Natural killer cell (primary cell): ENCODE data around the gene RXRB. TPM values are rescaled to one million over a fixed set of nuclear protein-coding genes. Genes with fewer than 3 reads are reported as not detected.

ENCODE experiments used
- ATAC-seq, 3 donors: fragments of 150-1000 bp in 2 of 3; fragments of 200-7000 bp in 1 of 3; cut with Tn5 transposase; 1 replicate in 1 of 3; 2 replicates in 2 of 3; pipeline ENCODE4 v1.10.0; 2021; ENCODE audit warnings: mild to moderate bottlenecking in 2 of 3, moderate library complexity in 2 of 3
- DNase-seq, 2 donors: peaks; one replicate each; pipeline versions ENCODE4 v3.0.0 to v3.0.0-alpha.2; 2013 to 2021; ENCODE audit warnings: mixed read lengths in 1 of 2
- H3K27ac ChIP-seq: one replicate; pipeline ENCODE4 v1.5.1; 2013; ENCODE audit warnings: mild to moderate bottlenecking, low read length
- H3K27me3 ChIP-seq: one replicate; pipeline ENCODE4 v1.6.1; 2013; ENCODE audit warnings: low read length; ENCODE audit not compliant: control insufficient read depth, insufficient read depth
- H3K36me3 ChIP-seq: one replicate; pipeline ENCODE4 v1.6.1; 2013; ENCODE audit warnings: low read length; ENCODE audit not compliant: control insufficient read depth, insufficient read depth
- H3K4me1 ChIP-seq: one replicate; pipeline ENCODE4 v1.6.1; 2013; ENCODE audit warnings: low read length; ENCODE audit not compliant: control insufficient read depth, insufficient read depth
- H3K4me3 ChIP-seq: one replicate; pipeline ENCODE4 v1.5.1; 2013; ENCODE audit warnings: low read length
- H3K9me3 ChIP-seq: one replicate; pipeline ENCODE4 v1.6.1; 2013; ENCODE audit warnings: low read length; ENCODE audit not compliant: control insufficient read depth, insufficient read depth
- H3K27ac Mint-ChIP-seq, 2 donors: one replicate each; pipeline ENCODE4 v1.8.0; 2022; ENCODE audit warnings: mild to moderate bottlenecking in 2 of 2, mixed read lengths in 2 of 2, moderate library complexity in 1 of 2
- H3K27me3 Mint-ChIP-seq, 2 donors: one replicate each; pipeline ENCODE4 v1.8.0; 2022; ENCODE audit warnings: low read depth in 2 of 2, mixed read lengths in 2 of 2
- H3K36me3 Mint-ChIP-seq: one replicate; pipeline ENCODE4 v1.8.0; 2022; ENCODE audit warnings: mixed read lengths
- H3K4me1 Mint-ChIP-seq, 2 donors: one replicate each; pipeline ENCODE4 v1.8.0; 2022; ENCODE audit warnings: mixed read lengths in 2 of 2
- H3K4me3 Mint-ChIP-seq: one replicate; pipeline ENCODE4 v1.8.0; 2022; ENCODE audit warnings: mild to moderate bottlenecking, moderate library complexity, mixed read lengths
- H3K9me3 Mint-ChIP-seq, 2 donors: one replicate each; pipeline ENCODE4 v1.8.0; 2022; ENCODE audit warnings: mixed read lengths in 2 of 2
- WGBS: methylation state at CpG from one replicate; pipeline ENCODE4 v1.1.7; 2013; ENCODE audit warnings: missing lambda C conversion rate; ENCODE audit not compliant: insufficient coverage; 5-methylcytosine and 5-hydroxymethylcytosine counted together
- intact Hi-C: fragments of 100-400 bp; cut with micrococcal nuclease; formaldehyde crosslinking; loops from one replicate; pipeline ENCODE4 v1.14.2; 2022
- total RNA-seq, 4 donors: library from RNA; stranded (reverse); fragments of 120-200 nt in 1 of 4; gene quantifications; one replicate each; pipeline versions ENCODE4 v1.2.3 to v1.2.4, GENCODE V29; 2013 to 2022
- TF ChIP-seq, protein P1 (sequence below): fragments of 200-600 bp; IDR thresholded peaks from one replicate; pipeline ENCODE4 v1.8.0; 2022; ENCODE audit warnings: antibody characterized with exemption

RXRB gene
- total RNA-seq, 3 donors from 2014 or later (not counting 1 experiment from before 2014, with no cell fraction given): 72.3 to 96.4 (median 73.9) TPM

DNA sequence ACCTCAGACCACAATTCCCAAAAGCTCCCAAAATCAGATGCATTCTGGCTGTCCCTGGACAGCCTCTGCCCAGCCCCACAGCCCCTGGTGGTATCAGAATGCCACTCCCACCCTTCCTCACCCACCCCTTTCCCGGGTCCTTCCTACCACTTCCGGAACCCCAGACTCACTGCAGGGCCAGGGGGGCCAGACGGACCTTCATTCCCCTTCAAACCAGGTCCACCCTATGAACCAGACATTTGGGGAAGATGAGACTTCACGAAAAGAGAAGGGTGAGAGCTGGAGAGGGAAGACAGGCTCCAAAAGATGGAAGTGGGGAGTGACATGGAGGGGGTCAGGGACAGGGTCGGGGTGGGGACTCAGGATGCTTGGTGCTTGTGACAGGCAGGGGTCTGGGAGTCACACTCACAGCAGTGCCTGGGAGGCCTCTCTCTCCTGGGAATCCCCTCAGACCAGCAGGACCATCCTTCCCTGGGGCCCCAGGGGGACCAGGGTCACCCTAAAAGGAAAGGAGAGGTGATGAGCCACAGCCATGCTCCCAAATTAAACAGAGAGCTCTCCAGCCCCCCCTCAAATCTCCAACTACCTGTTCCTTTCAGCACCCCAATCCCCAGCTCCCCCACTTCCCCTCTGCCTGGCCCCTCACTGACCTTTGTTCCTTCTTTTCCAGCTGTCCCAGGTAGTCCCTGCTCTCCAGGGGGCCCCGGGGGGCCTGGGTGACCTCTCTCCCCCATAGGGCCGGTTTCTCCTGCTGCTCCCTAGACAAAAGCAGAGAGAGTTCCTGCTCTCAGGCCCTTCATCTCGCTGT, 28.4 kb downstream of the RXRB start:
- Mint-ChIP-seq H3K4me3 (no peak overlapping the region), H3K27me3 (peaks cover 2 to 14% of the 10 kb centered on the region in 2 donors), H3K27ac (no peak overlapping the region), H3K9me3 (no peaks in the 10 kb centered on the region), H3K36me3 (no peaks in the 10 kb centered on the region), H3K4me1 (no peaks in the 10 kb centered on the region)
- Histone ChIP-seq H3K4me3 (no peak overlapping the region), H3K27ac (no peak overlapping the region), H3K27me3 (no peaks in the 10 kb centered on the region), H3K4me1 (no peaks in the 10 kb centered on the region), H3K9me3 (no peaks in the 10 kb centered on the region), H3K36me3 (no peaks in the 10 kb centered on the region)
- no peak for ATAC-seq
- 70% methylated on average over 7 of the region's 8 CpGs for WGBS
- TF ChIP-seq, protein P1, sequence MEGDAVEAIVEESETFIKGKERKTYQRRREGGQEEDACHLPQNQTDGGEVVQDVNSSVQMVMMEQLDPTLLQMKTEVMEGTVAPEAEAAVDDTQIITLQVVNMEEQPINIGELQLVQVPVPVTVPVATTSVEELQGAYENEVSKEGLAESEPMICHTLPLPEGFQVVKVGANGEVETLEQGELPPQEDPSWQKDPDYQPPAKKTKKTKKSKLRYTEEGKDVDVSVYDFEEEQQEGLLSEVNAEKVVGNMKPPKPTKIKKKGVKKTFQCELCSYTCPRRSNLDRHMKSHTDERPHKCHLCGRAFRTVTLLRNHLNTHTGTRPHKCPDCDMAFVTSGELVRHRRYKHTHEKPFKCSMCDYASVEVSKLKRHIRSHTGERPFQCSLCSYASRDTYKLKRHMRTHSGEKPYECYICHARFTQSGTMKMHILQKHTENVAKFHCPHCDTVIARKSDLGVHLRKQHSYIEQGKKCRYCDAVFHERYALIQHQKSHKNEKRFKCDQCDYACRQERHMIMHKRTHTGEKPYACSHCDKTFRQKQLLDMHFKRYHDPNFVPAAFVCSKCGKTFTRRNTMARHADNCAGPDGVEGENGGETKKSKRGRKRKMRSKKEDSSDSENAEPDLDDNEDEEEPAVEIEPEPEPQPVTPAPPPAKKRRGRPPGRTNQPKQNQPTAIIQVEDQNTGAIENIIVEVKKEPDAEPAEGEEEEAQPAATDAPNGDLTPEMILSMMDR: no peak
- no peak for DNase-seq
- intact Hi-C loops: no loop called here

DNA sequence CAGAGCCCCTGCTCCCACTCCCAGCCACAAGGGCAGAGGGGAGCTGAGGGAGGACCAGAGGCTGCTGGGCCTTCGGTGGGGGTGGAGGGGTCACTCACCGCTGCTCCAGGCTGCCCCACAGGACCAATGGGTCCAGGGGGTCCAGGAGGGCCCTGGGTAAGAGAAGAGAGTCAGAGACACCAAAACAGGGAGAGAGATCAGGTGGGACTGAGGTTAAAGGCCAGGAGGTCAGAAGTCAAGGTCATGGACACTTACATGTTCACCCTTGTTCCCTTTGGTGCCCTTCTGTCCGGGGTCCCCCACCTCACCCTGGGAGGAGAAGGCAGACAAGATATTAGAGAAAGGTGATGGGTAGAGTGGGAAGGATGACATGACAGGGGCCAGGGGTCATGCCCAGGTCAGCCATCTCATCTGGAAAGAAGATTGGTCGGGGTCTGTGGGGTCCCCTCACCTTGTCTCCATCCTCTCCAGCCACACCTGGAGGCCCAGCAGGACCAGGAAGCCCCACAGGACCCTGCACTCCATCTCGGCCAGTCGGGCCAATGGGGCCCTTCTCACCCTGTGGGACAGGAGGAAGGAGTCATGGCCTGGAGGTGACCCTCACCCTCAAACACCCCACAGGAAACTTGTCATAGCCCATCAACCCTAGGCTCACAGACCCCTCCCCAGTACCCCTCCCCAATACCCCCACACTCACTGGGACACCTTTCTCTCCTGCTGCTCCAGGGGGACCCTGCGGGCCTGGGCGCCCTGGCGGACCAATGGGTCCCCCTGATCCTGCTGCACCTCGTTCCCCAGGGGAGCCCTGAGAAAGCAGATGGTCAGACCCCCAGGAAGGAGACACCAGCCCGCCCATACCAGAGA, 29.2 kb downstream of the RXRB start:
- no peaks in the 10 kb centered on the region for H3K27me3 ChIP-seq
- no peak overlapping the region for H3K4me3 Mint-ChIP-seq
- no peak overlapping the region for H3K27ac ChIP-seq
- DNase-seq (no peak), ATAC-seq (no peak)
- H3K4me3 ChIP-seq: no peak overlapping the region
- no peaks in the 10 kb centered on the region for H3K36me3 Mint-ChIP-seq
- no peaks in the 10 kb centered on the region for H3K9me3 ChIP-seq
- no peaks in the 10 kb centered on the region for H3K36me3 ChIP-seq
- H3K9me3 Mint-ChIP-seq: no peaks in the 10 kb centered on the region
- no peaks in the 10 kb centered on the region for H3K4me1 Mint-ChIP-seq
- peaks cover 0 to 12% of the 10 kb centered on the region in 2 donors for H3K27me3 Mint-ChIP-seq
- H3K27ac Mint-ChIP-seq: no peak overlapping the region
- TF ChIP-seq, protein P1: no peak
- WGBS: 86% methylated on average over 11 of the region's 11 CpGs
- intact Hi-C loops: no loop called here
- H3K4me1 ChIP-seq: no peaks in the 10 kb centered on the region

DNA sequence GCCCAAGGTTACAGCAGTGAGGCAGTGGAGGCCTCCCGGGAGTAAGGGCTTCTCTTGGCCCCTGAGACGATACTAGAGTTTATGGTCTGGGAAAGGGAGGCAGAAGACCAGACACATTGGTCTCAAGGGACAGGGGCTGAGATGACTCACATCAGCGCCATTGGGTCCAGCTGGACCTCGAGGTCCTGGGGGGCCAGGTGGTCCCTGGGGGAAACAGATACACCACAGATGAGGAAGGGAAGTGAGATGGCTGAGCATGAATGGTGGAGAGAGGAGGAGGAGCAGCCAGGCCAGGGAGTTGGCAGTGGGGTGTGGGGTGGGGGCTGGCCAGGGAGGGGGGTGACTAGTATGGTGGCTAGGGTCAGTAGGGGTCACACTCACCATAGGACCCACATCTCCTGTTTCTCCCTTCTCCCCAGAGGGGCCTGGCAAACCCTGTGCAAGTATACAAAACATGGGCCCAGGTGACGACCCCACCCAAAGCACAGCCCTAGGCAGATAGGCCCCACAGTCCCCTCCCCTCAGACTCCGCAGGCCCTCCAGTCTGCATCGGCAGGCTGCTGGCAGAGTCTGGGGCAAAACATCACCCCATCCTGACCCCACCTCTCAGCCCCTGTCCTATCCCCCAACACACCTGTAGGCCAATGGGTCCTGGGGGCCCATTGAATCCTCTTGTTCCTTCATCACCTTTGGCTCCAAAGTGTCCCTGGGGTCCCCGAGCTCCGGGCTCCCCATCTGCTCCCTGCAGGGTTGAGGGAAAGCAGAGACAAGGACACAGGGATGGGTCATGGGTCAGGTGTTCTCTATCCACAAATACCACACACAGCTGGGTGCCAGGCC, 30.1 kb downstream of the RXRB start:
- DNase-seq: no peak
- no peaks in the 10 kb centered on the region for H3K4me1 Mint-ChIP-seq

More for the DNA sequence above, 30.1 kb downstream of the RXRB start:
- no peak for ATAC-seq
- Mint-ChIP-seq H3K4me3 (no peak overlapping the region), H3K27me3 (peaks cover 0 to 5% of the 10 kb centered on the region in 2 donors), H3K36me3 (no peaks in the 10 kb centered on the region), H3K27ac (no peak overlapping the region), H3K9me3 (no peaks in the 10 kb centered on the region)
- no peak overlapping the region for H3K27ac ChIP-seq
- H3K27me3 ChIP-seq: no peaks in the 10 kb centered on the region
- no peak overlapping the region for H3K4me3 ChIP-seq
- 77% methylated on average over 9 of the region's 9 CpGs for WGBS
- intact Hi-C loops: no loop called here
- TF ChIP-seq, protein P1: no peak
- no peaks in the 10 kb centered on the region for H3K36me3 ChIP-seq
- H3K4me1 ChIP-seq: no peaks in the 10 kb centered on the region
- H3K9me3 ChIP-seq: no peaks in the 10 kb centered on the region
